Tibial nerve (tissue), 3 donors: ENCODE measurements around the gene PC.

Source experiments
- POLR2A ChIP-seq, 2 donors: fragments of 450-650 bp; IDR thresholded peaks; one replicate each; pipeline ENCODE4 v1.6.1; 2017; ENCODE audit warnings: antibody characterized with exemption in 2 of 2, mild to moderate bottlenecking in 2 of 2, moderate library complexity in 2 of 2
- TF ChIP-seq, protein P1 (sequence below), 5 experiments: fragments of 200-600 bp in 3 of 5; fragments of 450-650 bp in 2 of 5; sonication (generic) in 3 of 5; IDR thresholded peaks; one replicate each; pipeline ENCODE4 v1.5.1; 2016 to 2019; ENCODE audit warnings: antibody characterized with exemption in 5 of 5, mild to moderate bottlenecking in 3 of 5, moderate library complexity in 2 of 5

DNA sequence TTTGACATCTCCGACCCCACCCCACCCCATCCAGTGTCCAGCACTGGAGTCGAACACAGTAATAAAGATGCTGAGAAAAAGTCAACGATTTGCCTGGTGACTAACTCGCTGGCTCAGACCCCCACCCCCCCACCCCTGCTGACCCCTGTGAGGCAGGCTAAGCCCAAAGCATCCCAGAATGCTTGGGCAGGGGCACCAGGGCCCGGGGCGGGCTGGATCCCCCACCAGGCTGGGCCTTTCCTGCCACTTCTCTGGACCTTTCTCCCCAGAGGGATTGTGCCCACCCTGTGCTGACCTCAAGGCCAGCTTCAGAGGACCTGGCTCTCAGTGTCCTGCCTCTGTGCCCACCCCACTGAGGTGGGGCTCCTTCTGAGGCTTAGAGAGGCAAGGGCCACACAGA lies 18.7 kb upstream of the PC start:
- TF ChIP-seq, protein P1, sequence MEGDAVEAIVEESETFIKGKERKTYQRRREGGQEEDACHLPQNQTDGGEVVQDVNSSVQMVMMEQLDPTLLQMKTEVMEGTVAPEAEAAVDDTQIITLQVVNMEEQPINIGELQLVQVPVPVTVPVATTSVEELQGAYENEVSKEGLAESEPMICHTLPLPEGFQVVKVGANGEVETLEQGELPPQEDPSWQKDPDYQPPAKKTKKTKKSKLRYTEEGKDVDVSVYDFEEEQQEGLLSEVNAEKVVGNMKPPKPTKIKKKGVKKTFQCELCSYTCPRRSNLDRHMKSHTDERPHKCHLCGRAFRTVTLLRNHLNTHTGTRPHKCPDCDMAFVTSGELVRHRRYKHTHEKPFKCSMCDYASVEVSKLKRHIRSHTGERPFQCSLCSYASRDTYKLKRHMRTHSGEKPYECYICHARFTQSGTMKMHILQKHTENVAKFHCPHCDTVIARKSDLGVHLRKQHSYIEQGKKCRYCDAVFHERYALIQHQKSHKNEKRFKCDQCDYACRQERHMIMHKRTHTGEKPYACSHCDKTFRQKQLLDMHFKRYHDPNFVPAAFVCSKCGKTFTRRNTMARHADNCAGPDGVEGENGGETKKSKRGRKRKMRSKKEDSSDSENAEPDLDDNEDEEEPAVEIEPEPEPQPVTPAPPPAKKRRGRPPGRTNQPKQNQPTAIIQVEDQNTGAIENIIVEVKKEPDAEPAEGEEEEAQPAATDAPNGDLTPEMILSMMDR (IDR thresholded peaks at IDR 0.05) = no peak
- no peak for TF ChIP-seq POLR2A (IDR thresholded peaks at IDR 0.05)
